PC-9 (cell line): ENCODE data around the gene TAF11.

ENCODE experiments used
- EZH2 ChIP-seq: fragments of 200-600 bp; sonication (generic); IDR thresholded peaks from 2 replicates; pipeline ENCODE4 v1.8.0; 2017; ENCODE audit warnings: antibody characterized with exemption, low read depth
- TF ChIP-seq, protein P1 (sequence below): fragments of 200-600 bp; sonication (generic); conservative IDR thresholded peaks from 2 replicates; pipeline ENCODE4 v1.6.1; 2017; ENCODE audit warnings: mixed run types, antibody characterized with exemption, mild to moderate bottlenecking, moderate library complexity

DNA sequence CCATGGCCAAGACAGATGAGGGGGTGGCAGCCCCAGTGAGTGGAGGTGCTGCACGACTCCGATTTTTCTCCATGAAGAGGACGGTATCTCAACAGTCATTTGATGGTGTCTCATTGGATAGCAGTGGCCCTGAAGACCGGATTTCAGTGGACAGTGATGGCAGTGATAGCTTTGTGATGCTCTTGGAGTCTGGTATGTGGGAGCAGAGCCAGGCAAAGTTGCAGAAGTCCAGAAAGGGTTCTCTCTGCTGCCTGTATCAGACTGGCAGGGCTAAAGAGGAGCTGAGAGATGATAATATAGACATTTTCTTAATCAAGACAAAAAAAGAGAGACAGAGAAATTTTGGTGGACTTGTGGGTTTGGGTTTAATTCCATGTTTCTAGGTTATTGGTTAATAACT, 23.8 kb downstream of the TAF11 start:
- TF ChIP-seq, protein P1, sequence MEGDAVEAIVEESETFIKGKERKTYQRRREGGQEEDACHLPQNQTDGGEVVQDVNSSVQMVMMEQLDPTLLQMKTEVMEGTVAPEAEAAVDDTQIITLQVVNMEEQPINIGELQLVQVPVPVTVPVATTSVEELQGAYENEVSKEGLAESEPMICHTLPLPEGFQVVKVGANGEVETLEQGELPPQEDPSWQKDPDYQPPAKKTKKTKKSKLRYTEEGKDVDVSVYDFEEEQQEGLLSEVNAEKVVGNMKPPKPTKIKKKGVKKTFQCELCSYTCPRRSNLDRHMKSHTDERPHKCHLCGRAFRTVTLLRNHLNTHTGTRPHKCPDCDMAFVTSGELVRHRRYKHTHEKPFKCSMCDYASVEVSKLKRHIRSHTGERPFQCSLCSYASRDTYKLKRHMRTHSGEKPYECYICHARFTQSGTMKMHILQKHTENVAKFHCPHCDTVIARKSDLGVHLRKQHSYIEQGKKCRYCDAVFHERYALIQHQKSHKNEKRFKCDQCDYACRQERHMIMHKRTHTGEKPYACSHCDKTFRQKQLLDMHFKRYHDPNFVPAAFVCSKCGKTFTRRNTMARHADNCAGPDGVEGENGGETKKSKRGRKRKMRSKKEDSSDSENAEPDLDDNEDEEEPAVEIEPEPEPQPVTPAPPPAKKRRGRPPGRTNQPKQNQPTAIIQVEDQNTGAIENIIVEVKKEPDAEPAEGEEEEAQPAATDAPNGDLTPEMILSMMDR = no peak
- no peak for TF ChIP-seq EZH2
